ENCODE data around the gene CABYR. TPM values are rescaled to one million over a fixed set of nuclear protein-coding genes. Genes with fewer than 3 reads are reported as not detected.

CABYR gene
- total and polyA plus RNA-seq, 2 of the 13 experiments (the other 11 are each of a cell fraction or from before 2014, with no cell fraction given): 0.71 to 0.88 TPM

DNA sequence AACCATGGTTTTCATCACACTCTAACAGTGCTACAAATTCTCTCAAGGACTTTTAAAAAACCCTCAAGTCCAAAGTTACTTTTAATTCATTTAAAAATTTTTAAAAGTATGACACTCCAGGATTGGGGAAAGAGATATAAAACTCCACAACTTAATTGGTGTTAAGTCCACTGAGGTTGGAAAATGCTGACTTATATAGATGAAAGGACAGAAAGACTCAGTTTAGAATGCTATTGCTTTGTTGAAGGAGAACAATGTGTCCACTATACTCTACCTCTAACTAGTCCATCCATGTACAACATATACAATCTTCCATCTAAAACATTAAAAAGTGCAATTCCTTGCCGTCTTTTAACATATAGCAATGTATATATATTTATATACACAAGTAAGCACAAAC lies 41.2 kb downstream of the CABYR start:
- Histone ChIP-seq H3K27me3 (ENCODE audit: control insufficient read depth in 1 of 2, insufficient read depth in 2 of 2, low read length in 2 of 2) (peaks cover 1 to 4% of the 10 kb centered on the region in 2 experiments; a peak in 2 of 5 replicates), H2AFZ (ENCODE audit: low read length) (no peak overlapping the region), H4K20me1 (ENCODE audit: insufficient read depth, low read length) (no peaks in the 10 kb centered on the region), H3K4me1 (ENCODE audit: insufficient read depth, low read length) (no peaks in the 10 kb centered on the region), H3K9ac (ENCODE audit: insufficient read depth, low read depth, low read length) (no peak overlapping the region), H3K4me2 (ENCODE audit: low read depth, low read length) (no peak overlapping the region), H3K9me3 (ENCODE audit: low read length) (no peaks in the 10 kb centered on the region), H3K36me3 (replicated peaks in 1 of 2; ENCODE audit: control insufficient read depth in 1 of 2, insufficient read depth in 2 of 2, low read length in 2 of 2) (no peaks in the 10 kb centered on the region), H3K4me3 (replicated peaks in 1 of 3; ENCODE audit: insufficient read depth in 1 of 3, low read depth in 2 of 3, low read length in 3 of 3) (no peak overlapping the region), H3K27ac (ENCODE audit: extremely low read length, insufficient read depth, low read length) (no peak overlapping the region), H3K79me2 (ENCODE audit: insufficient read depth, low read length) (no peaks in the 10 kb centered on the region)
- in situ Hi-C loops (cut with HindIII; ENCODE audit: extremely low pct_ligation_motif_present, low pct_unique_long_range_greater_than_20kb): no loop called here
- ChIA-PET CTCF (ENCODE audit: low intra/inter-chr PET ratio, low total read pairs) (no interaction called here), POLR2A (no interaction called here)
- no TSS peak for BruUV-seq (replicated peaks)
- no peak for ATAC-seq
- intact Hi-C loops (cut with micrococcal nuclease; ENCODE audit: unreplicated experiment): no loop called here
- FAIRE-seq: no peak
- WGBS (ENCODE audit: low lambda C conversion rate): 8% methylated on average over 1 of the region's 1 CpG
- TF ChIP-seq GFI1 (CRISPR knock-in tag; IDR thresholded peaks at IDR 0.05; ENCODE audit: borderline replicate concordance) (no peak), MTA1 (CRISPR knock-in tag; IDR thresholded peaks at IDR 0.05; ENCODE audit: borderline replicate concordance) (no peak), ZNF496 (CRISPR knock-in tag; IDR thresholded peaks at IDR 0.05; ENCODE audit: insufficient replicate concordance) (no peak), ZNF564 (CRISPR knock-in tag; IDR thresholded peaks at IDR 0.05) (no peak), MTERF4 (CRISPR knock-in tag; IDR thresholded peaks at IDR 0.05) (no peak), NR2F2 (IDR thresholded peaks at IDR 0.05; ENCODE audit: borderline replicate concordance, low read depth) (no peak), ZNF274 (CRISPR knock-in tag; IDR thresholded peaks at IDR 0.05) (no peak), ZNF709 (CRISPR knock-in tag; IDR thresholded peaks at IDR 0.05) (no peak), ATM (IDR thresholded peaks at IDR 0.05; ENCODE audit: borderline replicate concordance) (no peak)
- TF ChIP-seq, protein P1, sequence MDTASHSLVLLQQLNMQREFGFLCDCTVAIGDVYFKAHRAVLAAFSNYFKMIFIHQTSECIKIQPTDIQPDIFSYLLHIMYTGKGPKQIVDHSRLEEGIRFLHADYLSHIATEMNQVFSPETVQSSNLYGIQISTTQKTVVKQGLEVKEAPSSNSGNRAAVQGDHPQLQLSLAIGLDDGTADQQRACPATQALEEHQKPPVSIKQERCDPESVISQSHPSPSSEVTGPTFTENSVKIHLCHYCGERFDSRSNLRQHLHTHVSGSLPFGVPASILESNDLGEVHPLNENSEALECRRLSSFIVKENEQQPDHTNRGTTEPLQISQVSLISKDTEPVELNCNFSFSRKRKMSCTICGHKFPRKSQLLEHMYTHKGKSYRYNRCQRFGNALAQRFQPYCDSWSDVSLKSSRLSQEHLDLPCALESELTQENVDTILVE (CRISPR knock-in tag; IDR thresholded peaks at IDR 0.05): no peak
- TF ChIP-seq, protein P2, sequence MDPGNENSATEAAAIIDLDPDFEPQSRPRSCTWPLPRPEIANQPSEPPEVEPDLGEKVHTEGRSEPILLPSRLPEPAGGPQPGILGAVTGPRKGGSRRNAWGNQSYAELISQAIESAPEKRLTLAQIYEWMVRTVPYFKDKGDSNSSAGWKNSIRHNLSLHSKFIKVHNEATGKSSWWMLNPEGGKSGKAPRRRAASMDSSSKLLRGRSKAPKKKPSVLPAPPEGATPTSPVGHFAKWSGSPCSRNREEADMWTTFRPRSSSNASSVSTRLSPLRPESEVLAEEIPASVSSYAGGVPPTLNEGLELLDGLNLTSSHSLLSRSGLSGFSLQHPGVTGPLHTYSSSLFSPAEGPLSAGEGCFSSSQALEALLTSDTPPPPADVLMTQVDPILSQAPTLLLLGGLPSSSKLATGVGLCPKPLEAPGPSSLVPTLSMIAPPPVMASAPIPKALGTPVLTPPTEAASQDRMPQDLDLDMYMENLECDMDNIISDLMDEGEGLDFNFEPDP (CRISPR knock-in tag; conservative IDR thresholded peaks at IDR 0.05): no peak
- no peak for DNase-seq (ENCODE audit: low spot score)

Measured in HepG2 (cell line).